ENCODE measurements around the gene FASTKD2.
"Not testable (repeated sequence)": the region's sequence is repeated elsewhere in the genome, so short reads cannot be mapped to it uniquely, and the experiment has no call there.

The FASTKD2 gene

DNA sequence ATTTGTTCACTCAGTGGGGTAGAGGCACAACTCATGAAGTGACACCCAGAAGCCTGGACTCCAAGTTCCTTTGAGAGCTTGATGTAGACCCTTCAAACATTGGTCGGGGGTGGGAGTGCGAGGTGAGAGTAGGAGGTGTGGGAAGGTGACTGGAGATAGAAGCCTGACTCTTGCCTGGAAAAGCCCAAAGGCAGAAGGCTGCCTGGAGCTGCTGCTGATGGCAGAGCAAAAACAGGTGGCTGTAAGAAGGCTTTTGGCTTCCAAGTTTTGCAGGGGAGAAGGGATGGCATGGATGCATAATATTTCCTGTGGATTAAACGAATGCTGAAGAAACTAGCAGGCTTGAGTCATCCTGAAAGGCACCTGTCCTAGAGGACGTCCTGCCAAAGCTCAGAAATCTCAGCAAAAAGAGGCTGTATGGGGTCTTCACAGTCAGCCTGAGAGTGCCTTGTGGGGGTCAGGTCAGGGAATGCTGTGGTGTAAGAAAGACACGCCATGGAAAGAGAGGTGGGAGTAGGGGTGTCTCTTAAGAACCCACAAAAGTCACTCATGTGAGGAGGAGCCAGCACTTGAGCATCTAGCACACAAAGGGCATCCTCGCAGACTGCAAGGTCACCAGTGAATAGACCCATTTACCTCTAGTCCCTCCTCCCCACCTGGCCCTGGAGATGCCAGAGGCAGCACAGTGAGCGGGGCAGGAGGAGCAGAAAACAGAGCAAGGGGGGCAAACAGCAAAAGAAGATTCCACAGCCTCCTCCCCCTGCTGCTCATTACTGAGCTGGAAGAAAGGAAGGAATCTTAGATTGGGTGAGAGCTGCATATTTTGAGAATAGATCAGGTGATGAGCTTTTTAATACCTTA lies 37.5 kb downstream of the FASTKD2 start:
- Mint-ChIP-seq H3K36me3 (peaks cover 1% of the 10 kb centered on the region), H3K4me1 (peaks cover 10% of the 10 kb centered on the region), H3K4me3 (no peak overlapping the region), H3K27ac (no peak overlapping the region), H3K9me3 (no peaks in the 10 kb centered on the region), H3K27me3 (no peaks in the 10 kb centered on the region)
- DNase-seq (ENCODE audit: low spot score in 2 of 2) = no peak
- no peak for ATAC-seq (ENCODE audit: low read depth)

DNA sequence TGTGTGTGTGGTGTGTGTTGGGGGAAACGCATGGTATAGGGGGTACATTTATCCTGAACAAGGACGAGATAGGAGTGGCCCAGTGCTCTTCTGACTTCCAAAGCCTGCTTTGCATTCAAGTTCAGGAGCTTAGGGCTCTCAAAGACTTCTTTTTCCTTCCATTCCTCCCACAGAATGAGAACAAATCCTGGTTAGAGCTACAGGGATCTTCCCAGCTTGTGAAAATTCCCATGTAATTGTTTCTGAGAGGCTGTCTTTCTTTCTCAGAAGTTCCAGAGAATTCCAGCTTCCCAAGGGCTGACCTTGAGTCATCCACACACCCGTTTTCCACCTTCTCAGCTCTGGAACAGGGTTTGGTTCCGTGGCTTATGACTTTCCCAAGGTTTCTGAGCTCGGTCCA lies 38.9 kb downstream of the FASTKD2 start:
- Mint-ChIP-seq H3K27me3 (no peaks in the 10 kb centered on the region), H3K36me3 (peaks cover 1% of the 10 kb centered on the region), H3K27ac (no peak overlapping the region), H3K4me1 (peaks cover 6% of the 10 kb centered on the region), H3K9me3 (no peaks in the 10 kb centered on the region), H3K4me3 (no peak overlapping the region)
- DNase-seq (ENCODE audit: low spot score in 2 of 2) = no peak
- no peak for ATAC-seq (ENCODE audit: low read depth)

- H3K4me1 Mint-ChIP-seq = no peaks in the 10 kb centered on the region
- no peak for DNase-seq (ENCODE audit: low spot score in 2 of 2)
- no peaks in the 10 kb centered on the region for H3K36me3 Mint-ChIP-seq
- no peak overlapping the region for H3K27ac Mint-ChIP-seq
- H3K4me3 Mint-ChIP-seq = no peak overlapping the region
- no peaks in the 10 kb centered on the region for H3K27me3 Mint-ChIP-seq
- no peaks in the 10 kb centered on the region for H3K9me3 Mint-ChIP-seq
- no peak for ATAC-seq (ENCODE audit: low read depth)
Measured at GRCh38 chr2:206805887-206806607, 40.6 kb downstream of the FASTKD2 start.

DNA sequence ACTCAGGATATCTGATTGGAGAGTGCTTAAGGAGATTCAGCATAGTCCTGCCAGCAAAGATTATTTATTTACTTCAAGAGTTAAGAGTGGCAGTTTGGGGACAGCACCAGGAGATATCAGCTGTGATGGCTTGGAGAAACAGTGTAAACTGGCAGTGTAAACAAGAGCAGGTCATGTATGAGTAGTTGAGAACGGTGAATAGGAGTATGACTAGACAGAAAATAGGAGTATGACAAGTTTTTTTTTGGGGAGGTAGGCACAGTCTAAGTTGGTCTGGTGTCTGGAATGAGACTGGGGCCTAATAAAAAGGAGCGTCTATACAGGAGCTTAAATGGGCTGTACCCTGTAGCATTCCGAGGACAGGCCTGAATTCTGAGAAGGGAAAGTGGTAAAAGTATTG lies 42.2 kb downstream of the FASTKD2 start:
- H3K36me3 Mint-ChIP-seq; H3K4me1 Mint-ChIP-seq; H3K9me3 Mint-ChIP-seq; H3K27ac Mint-ChIP-seq; ATAC-seq (ENCODE audit: low read depth); H3K4me3 Mint-ChIP-seq; H3K27me3 Mint-ChIP-seq; DNase-seq (ENCODE audit: low spot score in 2 of 2): not testable (repeated sequence)

DNA sequence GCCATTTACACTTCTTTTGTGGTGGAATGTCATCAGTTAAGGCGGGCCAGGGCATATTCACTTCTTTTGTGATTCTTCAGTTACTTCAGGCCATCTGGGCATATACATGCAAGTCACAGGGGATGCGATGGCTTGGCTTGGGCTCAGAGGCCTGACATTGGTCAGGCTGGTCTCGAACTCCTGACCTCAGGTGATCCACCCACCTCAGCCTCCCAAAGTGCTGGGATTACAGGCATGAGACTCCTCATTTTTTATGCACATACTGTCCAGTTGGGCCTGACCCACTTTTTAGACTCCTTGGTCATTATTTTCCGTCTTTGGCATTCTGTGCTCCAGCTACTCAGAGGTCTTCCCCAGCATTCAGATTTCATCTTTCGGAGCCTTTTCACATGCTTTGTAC lies 47.1 kb downstream of the FASTKD2 start:
- H3K27ac Mint-ChIP-seq, H3K36me3 Mint-ChIP-seq, H3K4me1 Mint-ChIP-seq: not testable (repeated sequence)

DNA sequence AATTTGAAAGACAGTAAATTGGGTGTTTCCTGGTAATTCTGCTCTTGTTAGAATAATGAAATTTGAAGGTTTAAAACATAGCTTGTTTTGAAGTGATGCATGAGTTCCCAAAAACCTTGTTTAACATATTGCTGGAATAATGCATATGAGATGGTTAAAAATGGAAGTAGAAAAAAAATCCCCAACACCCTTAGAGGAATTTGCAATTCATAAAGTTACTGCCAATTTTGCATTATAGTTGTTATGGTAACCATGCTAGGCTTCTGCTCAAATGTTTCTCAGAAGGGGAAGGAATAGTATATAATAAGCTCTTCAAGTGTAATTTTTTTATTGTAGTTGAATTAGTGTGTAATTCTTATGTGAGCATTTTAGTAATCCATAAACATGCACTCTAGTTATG lies 49.1 kb downstream of the FASTKD2 start:
- Mint-ChIP-seq H3K36me3 (peaks cover 5% of the 10 kb centered on the region), H3K9me3 (peaks cover 5% of the 10 kb centered on the region), H3K4me3 (no peak overlapping the region), H3K27me3 (no peaks in the 10 kb centered on the region), H3K4me1 (no peaks in the 10 kb centered on the region), H3K27ac (no peak overlapping the region)
- ATAC-seq (ENCODE audit: low read depth) (no peak), DNase-seq (ENCODE audit: low spot score in 2 of 2) (no peak)

More for the DNA sequence above, 47.1 kb downstream of the FASTKD2 start:
- not testable (repeated sequence) for H3K27me3 Mint-ChIP-seq; DNase-seq (ENCODE audit: low spot score in 2 of 2); H3K4me3 Mint-ChIP-seq; ATAC-seq (ENCODE audit: low read depth); H3K9me3 Mint-ChIP-seq

DNA sequence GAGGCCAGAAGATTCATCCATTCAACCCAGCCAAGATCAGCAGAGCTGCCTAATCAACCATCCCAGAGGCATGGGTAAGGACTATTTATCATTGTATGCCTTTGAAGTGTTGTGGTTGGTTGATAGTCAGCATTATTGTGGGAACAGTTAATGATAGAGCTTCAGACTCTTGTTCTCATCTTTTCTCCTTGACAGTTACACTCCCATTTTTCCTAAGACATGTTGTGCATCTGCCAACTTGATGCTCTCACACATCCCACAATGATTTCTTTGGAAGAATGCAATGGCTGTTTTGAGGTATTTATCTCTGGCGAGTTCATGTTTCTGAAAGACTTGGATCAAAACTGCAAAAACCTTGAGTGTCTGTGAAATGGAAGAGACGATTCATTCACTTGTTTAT lies 55.4 kb downstream of the FASTKD2 start:
- DNase-seq (ENCODE audit: low spot score in 2 of 2) (no peak), ATAC-seq (ENCODE audit: low read depth) (no peak)
- Mint-ChIP-seq H3K27ac (no peak overlapping the region), H3K27me3 (no peaks in the 10 kb centered on the region), H3K4me1 (no peaks in the 10 kb centered on the region), H3K4me3 (no peak overlapping the region), H3K36me3 (peaks cover under 1% of the 10 kb centered on the region), H3K9me3 (peaks cover under 1% of the 10 kb centered on the region)

DNA sequence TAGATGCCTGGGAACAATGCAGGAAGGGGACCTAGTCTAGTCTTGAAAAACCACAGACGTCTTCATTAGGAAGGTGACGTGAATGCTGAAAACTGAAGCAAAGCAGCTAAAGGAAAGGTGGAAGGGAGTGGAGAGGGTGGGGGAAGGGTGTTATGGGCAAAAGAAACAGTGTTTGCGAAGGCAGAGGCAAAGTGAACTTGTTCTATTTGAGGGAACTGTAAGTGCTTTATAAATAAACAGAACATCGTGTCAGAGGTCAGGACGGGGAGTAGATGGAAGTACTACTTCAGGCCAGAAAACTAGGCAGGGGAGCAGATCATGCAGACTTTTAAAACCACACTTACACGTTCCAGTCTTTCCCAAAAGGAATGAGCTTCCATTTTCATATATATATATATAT lies 57.8 kb downstream of the FASTKD2 start:
- Mint-ChIP-seq H3K27ac (no peak overlapping the region), H3K4me3 (no peak overlapping the region), H3K36me3 (no peaks in the 10 kb centered on the region), H3K9me3 (no peaks in the 10 kb centered on the region), H3K27me3 (no peaks in the 10 kb centered on the region), H3K4me1 (no peaks in the 10 kb centered on the region)
- ATAC-seq (ENCODE audit: low read depth) (no peak), DNase-seq (ENCODE audit: low spot score in 2 of 2) (no peak)

DNA sequence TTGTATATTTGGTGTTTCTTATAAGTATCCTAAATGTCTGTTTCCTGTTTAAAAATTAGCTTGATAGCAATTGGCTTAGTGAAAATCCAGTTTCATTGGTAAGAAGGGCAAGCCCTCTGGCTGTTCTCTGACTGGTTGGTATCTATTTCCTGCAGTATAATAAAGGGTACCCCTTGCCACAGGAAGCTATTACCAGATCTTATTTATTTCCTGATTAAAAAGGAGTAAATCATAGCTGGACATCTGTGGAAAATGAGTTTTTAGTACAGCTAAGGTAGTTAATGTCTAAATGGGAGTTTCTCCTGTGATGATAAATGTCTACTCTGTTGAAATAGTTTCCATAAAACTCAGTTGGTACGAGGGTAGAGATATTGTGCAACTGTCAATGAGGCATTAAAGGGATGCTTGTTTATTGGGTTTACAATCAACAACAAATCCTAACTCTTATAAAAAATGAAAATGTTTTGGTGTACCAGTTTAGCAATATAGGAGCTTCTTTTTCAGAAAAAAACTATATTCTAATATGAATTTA lies 58.7 kb downstream of the FASTKD2 start:
- Mint-ChIP-seq H3K4me1 (no peaks in the 10 kb centered on the region), H3K9me3 (no peaks in the 10 kb centered on the region), H3K4me3 (no peak overlapping the region), H3K36me3 (no peaks in the 10 kb centered on the region), H3K27me3 (no peaks in the 10 kb centered on the region), H3K27ac (no peak overlapping the region)
- DNase-seq (ENCODE audit: low spot score in 2 of 2) = no peak
- no peak for ATAC-seq (ENCODE audit: low read depth)

DNA sequence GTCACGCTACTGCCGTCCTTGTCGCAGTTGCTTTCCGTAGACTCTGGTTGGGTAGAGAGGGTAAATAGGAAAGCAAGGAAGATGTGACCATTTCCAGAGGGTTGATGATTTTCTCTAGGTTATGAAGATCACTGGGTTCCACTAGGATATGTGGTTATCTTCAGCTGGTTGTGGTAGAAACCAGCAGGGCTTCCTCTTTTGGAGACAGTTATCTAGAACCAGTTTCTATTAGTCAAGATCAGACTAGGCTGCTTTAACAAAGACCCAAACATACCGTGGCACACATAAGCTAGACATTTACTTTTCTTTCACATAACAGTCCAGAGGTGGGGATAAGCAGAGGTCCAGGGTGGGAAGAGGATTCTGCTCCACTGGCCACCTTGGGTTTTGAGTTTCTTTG lies 59.6 kb downstream of the FASTKD2 start:
- Mint-ChIP-seq H3K4me3 (no peak overlapping the region), H3K4me1 (no peaks in the 10 kb centered on the region), H3K36me3 (peaks cover 1% of the 10 kb centered on the region), H3K27ac (no peak overlapping the region), H3K9me3 (no peaks in the 10 kb centered on the region), H3K27me3 (peaks cover 5% of the 10 kb centered on the region)
- DNase-seq (ENCODE audit: low spot score in 2 of 2) = no peak
- peak; percentile 41 for ATAC-seq (ENCODE audit: low read depth)

- ATAC-seq (ENCODE audit: low read depth) (no peak), DNase-seq (ENCODE audit: low spot score in 2 of 2) (no peak)
- Mint-ChIP-seq H3K9me3 (peaks cover 5% of the 10 kb centered on the region), H3K27ac (no peak overlapping the region), H3K4me3 (no peak overlapping the region), H3K36me3 (peaks cover 4% of the 10 kb centered on the region), H3K27me3 (peaks cover 5% of the 10 kb centered on the region), H3K4me1 (no peaks in the 10 kb centered on the region)
Measured at GRCh38 chr2:206831442-206831995, 66.1 kb downstream of the FASTKD2 start.

DNA sequence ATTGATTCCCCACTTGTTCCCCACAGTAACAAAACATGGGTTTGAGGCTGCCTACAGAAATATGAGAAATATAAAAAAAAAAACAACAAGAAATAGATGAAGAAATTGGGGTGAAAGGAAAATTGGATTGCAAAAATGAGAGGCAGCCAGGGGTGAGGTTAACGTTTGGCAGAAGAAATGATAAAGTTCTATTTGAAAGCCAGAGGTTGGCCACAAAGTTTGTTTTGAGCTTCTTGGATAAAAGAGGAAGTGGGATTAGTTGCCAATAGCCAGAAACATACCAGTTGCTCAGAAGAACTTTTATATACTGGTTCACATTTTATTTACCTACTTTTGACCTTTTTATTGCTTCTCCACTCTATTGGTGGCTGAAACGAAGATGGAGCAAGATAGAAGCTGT lies 67.5 kb downstream of the FASTKD2 start:
- no peak for DNase-seq (ENCODE audit: low spot score in 2 of 2)
- no peaks in the 10 kb centered on the region for H3K4me1 Mint-ChIP-seq
- peaks cover 4% of the 10 kb centered on the region for H3K36me3 Mint-ChIP-seq
- H3K27me3 Mint-ChIP-seq = peaks cover 5% of the 10 kb centered on the region
- H3K9me3 Mint-ChIP-seq = peaks cover 5% of the 10 kb centered on the region
- H3K27ac Mint-ChIP-seq = no peak overlapping the region
- no peak for ATAC-seq (ENCODE audit: low read depth)
- H3K4me3 Mint-ChIP-seq = no peak overlapping the region

DNA sequence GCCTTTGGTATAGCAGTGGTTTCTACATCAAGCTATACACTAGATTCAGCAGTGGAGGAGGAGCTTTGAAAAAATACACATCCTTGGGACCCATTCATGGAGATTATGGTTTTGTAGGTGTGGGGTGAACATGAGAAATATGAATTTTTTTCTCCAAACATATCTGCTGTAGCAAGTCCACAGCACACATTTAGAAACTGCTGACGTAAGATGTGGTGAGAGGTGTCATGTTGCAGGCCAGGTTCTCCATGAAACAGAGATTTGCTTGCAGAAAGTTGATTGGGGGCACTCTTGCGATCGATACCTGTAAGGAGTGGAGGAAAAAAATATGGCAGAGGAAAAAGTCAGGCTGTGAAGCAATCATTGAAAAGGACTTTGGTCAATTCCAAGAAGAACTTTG lies 67.9 kb downstream of the FASTKD2 start:
- Mint-ChIP-seq H3K27me3 (peaks cover 5% of the 10 kb centered on the region), H3K4me1 (no peaks in the 10 kb centered on the region), H3K4me3 (no peak overlapping the region), H3K27ac (no peak overlapping the region), H3K9me3 (peaks cover 5% of the 10 kb centered on the region), H3K36me3 (peaks cover 4% of the 10 kb centered on the region)
- no peak for ATAC-seq (ENCODE audit: low read depth)
- no peak for DNase-seq (ENCODE audit: low spot score in 2 of 2)

GRCh38 chr2:206836722-206837121 lies 71.3 kb downstream of the FASTKD2 start:
- no peak overlapping the region for H3K27ac Mint-ChIP-seq
- DNase-seq (ENCODE audit: low spot score in 2 of 2) (no peak), ATAC-seq (ENCODE audit: low read depth) (no peak)
- no peak overlapping the region for H3K4me3 Mint-ChIP-seq
- peaks cover 8% of the 10 kb centered on the region for H3K9me3 Mint-ChIP-seq
- H3K4me1 Mint-ChIP-seq = no peaks in the 10 kb centered on the region
- H3K36me3 Mint-ChIP-seq = peaks cover 4% of the 10 kb centered on the region
- no peaks in the 10 kb centered on the region for H3K27me3 Mint-ChIP-seq
